NCI-H2196 treated with DMSO at 0.1 percent for 48 hours (cell line): ENCODE measurements around the gene ZFYVE26.
A peak's percentile ranks its signal among the peaks of the same experiment; 100 is the strongest.
"Not testable (repeated sequence)": the region's sequence is repeated elsewhere in the genome, so short reads cannot be mapped to it uniquely, and the experiment has no call there.

Experiments used
- DNase-seq: peaks from one replicate; lab custom pipeline; 2025; ENCODE audit not compliant: unreplicated experiment; lab: John Stamatoyannopoulos, UW

The ZFYVE26 gene

DNA sequence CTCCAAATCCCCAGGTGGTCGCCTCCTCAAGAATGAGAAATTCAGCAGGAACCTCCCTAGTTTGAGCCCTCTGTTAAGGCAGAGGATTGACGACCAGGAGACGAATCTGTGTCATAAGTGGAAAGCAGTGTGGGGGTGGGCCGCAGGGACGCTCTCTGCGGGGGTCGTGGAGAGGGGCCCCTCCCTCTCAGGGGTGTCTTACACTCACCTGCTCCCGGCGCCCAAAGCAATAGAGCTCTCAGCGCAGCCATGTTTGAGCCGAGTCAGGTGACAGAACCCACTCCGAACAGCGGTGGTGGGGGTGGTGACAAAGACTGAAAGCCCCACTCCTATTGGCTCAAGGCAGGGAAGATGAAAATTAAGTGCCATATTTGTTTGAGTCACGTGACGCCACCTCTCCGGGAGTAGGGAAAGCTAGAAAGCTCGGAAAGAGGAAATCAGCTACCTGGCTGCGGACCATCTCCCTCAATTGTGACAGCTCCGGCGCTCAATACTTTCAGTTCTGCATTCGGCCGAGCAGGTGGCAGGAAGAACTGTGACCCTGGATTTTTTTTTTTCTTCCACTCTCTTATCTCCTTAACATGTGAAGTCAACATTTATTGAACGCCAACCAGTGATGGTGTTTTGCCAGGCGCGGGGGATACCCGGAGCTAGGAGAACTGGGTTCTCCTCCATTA, at the start of gene ZFYVE26:
TSS of gene ZFYVE26 (minus strand) at position 265 of the 677 bp plus-strand sequence. CDS start 627 bp downstream, outside the sequence.
- DNase-seq, result peak; percentile 96

DNA sequence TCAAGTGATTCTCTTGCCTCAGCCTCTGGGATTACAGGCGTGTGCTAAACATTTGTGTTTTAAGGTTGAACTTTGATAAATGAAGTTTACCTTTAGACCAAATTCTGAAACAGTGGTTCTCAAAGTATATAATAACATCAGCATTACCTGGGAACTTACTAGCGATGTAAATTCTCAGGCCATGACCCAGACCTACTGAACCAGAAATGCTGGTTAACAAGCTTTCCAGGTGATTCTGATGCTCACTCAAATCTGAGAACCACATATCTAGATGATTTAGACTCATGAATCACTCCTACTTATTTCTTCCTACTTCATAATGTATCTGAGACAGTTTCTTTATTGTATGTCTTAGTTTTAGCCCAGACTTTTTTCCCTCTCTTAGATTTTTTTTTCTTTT, 46.8 kb upstream of the ZFYVE26 start:
- no peak for DNase-seq

DNA sequence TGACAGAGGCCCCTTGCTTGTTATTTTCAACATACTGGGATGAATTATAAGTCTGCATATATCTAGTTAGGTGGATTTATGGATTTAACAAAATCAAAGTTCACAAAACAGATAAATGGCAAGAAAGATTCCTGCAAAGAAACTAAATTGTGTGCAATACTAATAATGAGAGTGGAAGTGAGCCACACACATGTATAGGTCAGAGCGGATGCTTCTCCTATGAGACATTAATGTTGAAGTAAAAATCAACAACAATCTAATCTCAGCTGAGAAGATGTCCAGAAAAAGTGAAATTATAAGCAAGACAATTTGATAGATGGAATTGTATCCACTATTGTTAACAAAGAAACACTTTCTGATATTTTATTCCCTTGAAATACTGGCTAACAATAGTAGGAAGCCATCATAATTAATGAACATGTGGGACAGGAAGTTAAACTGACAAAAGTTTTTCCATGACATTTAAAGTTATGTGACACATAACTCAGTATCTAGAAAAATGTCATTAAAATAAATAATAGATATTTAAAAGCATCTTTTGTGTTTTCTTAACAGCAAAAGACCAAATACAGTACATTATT, 42.9 kb upstream of the ZFYVE26 start:
- DNase-seq, result no peak

DNA sequence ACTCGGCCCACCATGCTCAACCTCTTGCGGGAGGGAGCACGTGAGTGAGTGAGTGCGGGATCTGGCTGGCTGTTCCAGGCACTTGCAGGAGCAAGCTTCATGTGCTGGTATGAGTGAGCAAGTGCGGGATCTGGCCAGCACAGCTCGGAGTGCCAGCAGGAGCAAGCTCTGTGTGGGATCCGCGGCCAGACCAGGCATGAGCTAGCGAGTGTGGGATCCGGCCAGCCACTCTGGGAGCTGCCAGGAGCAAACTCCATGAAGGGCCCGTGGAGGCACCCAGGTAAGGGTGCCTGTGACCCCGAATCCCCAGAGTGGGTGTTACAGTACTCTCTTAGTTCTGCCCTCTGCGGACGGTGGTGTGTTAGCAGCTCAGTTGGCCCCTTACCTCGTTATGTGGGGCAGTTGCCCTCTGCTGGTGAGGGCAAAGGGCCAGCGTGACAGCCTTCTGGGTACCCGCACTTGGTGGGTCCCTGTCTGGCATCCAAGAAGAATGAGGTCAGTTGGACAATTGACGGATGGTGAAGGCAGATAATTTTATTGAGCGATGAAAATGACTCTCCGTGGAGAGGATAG, 41.5 kb upstream of the ZFYVE26 start:
- no peak for DNase-seq

DNA sequence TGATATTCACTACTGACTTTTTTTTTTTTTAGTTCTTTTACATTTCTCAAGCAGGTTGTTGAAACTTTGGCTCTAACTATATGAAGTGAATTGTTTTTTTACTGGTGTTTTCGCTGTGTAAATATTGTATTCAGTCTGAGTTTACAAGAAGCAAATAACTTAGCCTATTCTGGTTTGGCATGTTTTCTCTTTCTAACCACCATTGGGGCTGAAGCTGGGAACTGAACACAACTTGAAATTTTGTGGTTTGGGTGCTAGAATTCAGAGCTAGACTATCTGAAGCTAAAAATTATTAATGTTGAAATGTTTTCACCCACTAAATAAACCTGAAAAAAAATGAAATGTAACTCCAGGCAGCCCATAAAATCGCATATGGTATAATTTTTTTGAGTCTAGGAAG, 40.4 kb upstream of the ZFYVE26 start:
- DNase-seq, result no peak

DNA sequence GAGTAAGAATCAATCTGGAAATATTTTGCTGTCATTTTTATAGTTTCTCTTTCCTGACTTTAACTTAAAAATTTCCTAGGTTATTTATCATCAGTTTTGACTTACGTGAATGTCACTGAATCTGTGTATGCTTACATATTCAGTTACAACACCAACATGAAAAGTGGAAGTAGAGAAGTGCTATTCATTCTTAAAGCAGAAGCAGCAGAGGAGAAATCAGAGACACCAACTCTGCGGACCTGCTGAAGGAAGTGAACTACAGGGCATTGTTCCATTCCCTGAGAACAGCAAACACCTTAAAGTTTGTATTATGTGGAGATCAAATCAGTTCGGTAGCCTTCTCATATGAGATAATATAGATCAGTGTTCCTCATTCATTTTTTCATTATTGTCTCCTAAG, 37.3 kb upstream of the ZFYVE26 start:
- no peak for DNase-seq

DNA sequence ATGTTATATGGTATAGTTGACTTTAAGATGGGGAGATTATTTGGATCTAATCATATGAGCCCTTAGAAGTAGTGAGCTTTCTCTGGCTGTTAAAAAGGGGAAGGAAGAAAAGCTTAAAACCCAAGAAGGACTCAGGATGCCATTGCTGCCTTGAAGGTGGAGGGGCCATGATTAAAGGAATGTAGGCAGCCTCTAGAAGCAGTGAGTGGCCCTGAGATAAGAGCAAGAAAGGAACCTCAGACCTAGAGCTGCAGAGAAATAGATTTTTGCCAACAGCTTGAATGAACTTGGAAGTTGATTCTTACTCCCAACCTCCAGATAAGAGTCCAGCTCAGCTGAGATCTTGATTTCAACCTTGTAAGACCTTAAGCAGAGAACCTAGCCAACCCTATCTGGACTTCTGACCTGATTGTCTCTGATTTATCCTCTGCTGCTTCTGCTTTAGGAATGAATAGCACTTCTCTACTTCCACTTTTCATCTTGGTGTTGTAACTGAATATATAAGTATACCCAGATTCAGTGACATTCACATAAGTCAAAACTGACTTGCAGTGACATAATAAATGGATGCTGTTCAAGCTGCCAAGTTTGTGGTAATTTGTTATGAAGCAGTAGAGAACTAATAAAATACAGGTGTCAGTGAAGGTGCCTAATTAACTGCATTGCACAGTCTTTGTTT, 36.7 kb upstream of the ZFYVE26 start:
- no peak for DNase-seq

DNA sequence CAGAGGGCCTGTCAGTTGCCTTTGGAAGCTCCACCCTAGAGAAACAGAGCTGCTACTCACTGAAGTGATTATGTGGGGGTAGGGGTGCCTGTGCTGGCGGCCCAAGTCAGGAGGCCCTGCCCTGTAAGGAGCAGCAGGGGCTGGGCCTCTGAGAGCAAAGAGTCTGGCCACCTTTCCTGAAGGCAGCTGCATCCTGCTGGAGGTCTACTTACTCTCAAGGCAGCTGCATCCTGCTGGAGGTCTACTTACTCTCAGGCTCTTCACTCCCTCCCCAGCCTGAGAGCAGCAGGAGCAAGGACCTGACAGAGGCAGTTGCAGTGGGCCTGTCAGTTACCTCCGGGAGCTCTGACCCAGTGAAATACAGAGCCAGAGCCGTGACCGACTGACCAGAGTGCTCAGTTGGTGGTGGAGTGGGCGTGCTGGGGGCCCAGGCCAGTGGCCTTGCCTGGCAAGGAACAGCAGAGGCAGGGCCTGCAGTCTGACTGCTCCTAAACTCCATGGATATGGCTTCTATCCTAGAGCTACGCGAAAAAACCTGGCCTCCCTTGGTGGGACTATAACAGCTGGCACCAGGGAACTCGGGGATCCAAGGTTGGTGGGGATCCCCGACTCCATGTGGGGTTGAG, 35.5 kb upstream of the ZFYVE26 start:
- DNase-seq, result no peak

DNA sequence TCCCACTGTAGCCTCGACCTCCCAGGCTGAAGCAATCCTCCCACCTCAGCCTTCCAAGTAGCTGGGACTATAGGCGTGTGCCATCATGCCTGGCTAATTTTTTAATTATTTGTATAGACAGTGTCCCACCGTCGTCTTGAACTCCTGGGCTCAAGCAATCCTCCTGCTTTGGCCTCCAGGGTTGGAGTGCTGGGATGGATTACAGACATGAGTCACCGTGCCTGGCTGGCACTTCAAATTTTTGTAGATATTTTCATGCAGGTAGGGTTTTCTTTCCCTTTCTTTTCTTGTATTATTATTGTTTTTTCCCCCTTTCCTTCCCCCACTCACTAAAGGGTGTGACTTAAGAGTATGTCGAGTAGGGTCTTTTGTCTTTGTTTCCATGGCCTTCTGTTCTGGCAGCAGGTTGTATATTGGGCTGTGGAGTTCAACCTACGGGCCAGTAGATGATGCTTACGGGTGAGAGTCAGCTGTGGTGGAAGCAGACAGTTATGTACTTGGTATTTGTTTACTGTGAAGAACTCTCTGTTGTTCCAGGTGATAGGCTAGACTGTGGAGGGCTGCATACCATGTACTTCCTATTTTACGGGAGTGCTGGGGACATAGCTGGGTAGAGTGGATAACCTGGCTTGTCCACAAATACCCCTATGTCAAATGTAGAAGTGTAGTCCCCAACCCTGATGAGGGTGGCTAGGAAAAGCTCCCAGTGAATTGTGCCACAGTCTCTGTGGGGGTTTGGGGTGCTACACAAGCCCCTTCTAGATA, 33.9 kb upstream of the ZFYVE26 start:
- no peak for DNase-seq

DNA sequence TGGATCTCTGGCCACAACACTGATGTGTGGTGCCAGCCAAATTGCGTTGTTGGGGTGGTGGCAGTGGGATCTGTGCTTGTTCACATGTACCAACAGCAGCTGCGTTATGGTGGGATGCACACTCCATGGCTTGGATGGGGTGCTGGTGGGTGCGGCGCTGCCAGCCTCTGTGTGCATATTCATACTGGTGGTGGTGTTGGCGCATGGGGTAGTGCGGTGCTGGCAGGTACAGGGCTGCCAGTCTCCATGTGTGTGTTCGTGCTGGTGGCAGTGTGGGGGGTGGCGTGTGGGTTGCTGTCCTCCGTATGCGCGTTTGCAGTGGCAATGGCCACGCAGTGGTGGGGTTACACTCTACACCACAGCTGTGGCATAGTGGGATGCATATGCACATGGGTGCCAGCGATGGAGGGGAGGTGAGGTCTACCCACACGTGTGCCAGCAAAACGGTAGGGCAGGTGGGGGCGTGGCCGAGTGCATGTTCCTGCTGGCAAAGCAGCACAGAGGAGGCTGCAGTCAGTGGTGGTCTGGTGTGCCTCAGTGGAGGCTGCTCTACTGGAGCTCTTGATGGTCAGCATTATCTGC, 29.7 kb upstream of the ZFYVE26 start:
- no peak for DNase-seq

DNA sequence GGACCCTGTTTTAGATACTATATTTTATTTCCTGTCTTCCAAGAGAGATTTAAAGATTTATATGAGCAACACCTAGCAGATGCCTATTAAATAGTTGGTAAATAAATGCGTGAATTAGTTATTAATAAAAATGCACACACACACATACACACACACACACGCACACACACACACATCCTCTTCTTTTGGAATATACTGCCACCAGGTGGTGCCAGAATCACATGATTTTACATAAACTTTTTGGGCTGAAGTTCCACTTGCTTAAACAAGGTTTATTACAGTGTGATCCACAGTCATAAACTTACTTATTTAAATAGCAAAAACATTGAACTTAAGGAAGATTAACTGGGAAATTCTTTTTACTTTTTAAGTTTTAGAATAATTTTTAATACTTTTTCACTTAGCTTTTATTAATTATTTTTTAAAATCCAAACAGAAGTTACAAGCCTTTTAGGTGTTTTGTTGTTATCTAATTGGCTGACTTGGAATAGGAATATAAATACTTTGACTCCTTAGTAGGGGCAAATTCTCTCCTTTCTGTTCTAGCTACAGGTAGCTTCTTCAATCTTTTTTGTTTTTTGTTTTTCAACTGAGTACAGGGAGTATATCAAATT, 20.7 kb upstream of the ZFYVE26 start:
- DNase-seq, result no peak

DNA sequence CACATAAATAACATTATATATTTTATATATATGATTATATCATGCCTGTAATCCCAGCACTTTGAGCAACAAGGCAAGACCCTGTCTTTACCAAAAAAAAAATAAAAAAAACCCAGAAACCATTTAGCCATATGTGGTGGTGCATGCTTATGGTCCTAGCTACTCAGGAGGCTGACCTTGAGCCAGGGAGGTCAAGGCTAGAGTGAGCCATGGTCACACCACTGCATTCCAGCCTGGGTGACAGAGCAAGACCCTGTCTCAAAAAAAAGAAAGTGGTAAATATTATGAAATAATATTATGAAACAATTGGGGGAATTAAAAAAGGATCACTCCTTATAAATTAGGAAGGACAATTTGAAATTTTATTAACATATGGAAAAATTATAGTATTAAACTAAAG, 19.2 kb upstream of the ZFYVE26 start:
- no peak for DNase-seq

DNA sequence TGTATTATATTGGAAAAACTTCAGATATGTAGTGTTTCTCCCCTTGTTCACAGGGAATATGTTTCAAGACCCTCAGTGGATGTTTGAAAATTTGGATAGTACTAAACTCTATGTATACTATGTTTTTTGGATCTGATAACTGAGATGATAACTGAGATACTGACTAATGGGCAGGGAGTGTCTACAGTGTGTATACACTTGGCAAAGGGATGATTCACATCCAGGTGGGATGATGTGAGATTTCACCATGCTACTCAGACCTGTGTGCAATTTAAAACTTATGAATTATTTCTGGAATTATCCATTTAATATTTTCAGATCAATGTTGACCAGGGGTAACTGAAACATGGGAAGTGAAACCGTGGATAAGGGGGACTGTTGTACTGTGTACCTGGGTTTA, 17.0 kb upstream of the ZFYVE26 start:
- DNase-seq, result no peak

DNA sequence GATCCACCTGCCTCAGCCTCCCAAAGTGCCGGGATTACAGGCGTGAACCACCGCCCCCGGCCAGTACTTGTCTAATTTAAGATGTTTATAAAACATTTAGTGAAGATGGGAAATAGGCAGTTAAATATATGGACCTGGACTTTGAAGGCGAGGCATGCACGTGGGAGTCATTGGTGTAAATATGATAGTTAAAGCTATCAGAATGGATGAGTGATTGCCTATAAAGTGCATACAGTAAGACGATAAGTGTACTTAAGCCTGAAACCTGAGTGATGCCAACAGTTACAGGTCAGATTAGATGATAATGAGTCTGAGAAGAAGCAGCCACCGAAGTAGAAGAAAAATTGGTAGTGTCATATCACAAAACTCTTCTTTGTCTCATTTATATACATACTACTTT, 14.7 kb upstream of the ZFYVE26 start:
- DNase-seq, result no peak

DNA sequence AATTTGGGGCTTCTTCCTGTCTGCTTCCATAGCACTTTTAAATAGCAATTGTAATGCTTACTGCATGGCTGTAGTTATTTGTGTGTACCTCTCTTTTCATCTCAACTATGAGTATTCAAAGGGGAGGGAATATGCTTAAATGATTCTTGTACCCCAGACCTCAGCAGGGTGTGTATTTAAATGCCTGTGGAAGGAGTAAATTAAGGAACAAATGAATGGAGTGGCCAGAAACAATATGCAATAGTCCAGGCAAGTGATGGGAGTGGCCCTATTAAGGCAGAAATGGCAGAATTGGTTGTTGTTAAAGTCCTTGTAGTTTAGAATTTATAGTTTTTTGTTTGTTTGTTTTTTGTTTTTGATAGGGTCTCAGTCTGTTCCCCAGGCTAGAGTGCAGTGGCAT, 4.7 kb upstream of the ZFYVE26 start:
- no peak for DNase-seq

DNA sequence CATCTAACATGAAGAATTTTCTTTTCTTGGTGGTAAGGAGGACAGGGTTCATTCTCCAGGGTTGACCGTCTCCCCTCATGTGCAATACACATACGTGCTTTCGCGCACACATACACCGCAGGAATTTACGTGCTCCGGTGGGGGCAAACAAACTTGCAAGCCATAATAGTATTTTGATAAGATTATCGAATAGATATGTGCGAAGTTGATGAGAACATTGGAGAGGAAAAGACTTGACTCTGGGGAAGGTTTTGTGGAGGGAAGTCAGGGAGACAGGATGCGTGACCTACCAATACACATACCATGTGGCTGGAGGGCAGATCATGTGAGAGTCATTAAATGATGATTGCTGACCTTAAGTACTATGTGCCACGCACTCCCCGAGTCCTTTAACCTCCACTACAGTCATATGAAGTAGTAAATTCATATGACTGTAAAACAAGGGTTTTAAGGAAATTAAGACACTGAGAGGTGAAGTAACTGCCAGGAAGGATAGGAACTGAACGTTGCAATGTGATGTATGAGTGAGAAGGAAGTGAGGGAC, 4.1 kb upstream of the ZFYVE26 start:
- DNase-seq, result no peak

DNA sequence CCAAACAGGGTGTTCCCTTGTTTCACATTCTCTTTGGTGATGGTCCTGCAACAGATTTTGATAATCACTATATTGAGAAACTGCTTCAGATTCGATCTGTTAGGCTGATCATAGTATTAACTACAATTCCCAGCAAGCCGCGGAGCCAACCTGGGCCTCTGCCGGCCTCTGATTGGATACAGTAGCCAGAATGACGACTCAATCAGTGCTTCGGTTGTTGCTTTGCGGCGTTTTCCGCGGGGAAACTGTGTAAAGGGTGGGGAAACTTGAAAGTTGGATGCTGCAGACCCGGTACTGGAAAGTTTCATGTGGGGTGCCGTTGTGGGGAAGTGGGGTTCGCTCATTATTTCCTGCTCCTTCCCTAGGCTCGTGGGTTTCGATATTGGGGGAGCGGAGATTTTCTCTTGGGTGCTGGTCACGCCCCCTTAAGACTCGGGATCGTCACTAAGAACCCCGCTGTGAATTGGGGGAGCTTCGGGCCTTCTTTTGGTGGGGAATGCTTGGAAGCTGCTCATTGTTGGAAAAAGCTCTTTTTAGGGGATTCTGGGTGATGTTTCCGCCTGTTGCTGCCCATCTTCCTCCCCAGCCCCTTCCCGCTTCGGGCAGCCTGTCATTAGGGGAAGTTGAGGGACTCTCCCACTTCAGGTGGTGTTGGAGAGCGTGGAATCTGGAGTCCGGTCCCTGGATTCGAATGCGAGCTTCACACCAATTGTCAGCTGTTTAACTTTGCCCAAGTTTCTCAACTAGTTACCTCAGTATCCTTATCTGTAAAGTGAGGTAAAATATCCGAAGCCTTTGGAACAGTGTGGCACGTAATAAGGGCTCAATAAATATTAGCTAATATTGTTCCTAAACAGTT, 3.4 kb upstream of the ZFYVE26 start, which contains the start of gene RAD51B:
TSS of gene RAD51B (plus strand) at position 217 of the 859 bp plus-strand sequence.
- DNase-seq, result peak; percentile 44

DNA sequence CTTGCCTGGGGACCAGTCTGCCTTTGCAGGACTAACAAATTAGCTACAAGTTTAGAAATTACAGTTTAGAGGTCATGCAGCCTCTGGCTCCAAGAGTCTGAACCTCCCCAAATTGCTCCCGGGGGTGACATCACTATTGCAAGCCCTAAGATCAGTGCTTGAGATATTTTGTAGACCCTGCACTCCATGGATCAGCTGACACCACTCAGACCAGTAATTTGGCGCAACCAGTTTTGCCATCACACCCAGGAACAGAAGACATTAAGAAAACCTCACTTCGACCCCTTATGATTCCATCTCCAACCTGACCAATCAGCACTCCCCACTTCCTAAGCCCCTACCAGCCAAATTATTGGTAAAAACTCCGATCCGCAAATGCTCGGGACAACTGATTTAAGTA, 2.1 kb upstream of the ZFYVE26 start:
- not testable (repeated sequence) for DNase-seq
